ENCODE data around the gene SAA2.
A peak's percentile ranks its signal among the peaks of the same experiment; 100 is the strongest.
"Not testable (repeated sequence)": the region's sequence is repeated elsewhere in the genome, so short reads cannot be mapped to it uniquely, and the experiment has no call there.

SAA2 gene

GRCh38 chr11:18280438-18281045 is 32.1 kb upstream of the SAA2 start:
- no peak for DNase-seq (ENCODE audit: low spot score)
- TF ChIP-seq CTCF (IDR thresholded peaks at IDR 0.05), result no peak
- Histone ChIP-seq H3K4me3 (no peak overlapping the region), H3K27ac (no peak overlapping the region)

- H3K27ac ChIP-seq, result peak overlapping the region in 1 of 2 donors; percentile 34
- no peak for DNase-seq (ENCODE audit: low spot score)
- TF ChIP-seq CTCF (IDR thresholded peaks at IDR 0.05), result no peak
- no peak overlapping the region for H3K4me3 ChIP-seq
Observed at GRCh38 chr11:18277565-18278271, 29.2 kb upstream of the SAA2 start.

GRCh38 chr11:18271206-18271605 is 22.7 kb upstream of the SAA2 start:
- H3K4me3 ChIP-seq, result no peak overlapping the region
- no peak for DNase-seq (ENCODE audit: low spot score)
- H3K27ac ChIP-seq, result no peak overlapping the region
- no peak for TF ChIP-seq CTCF (IDR thresholded peaks at IDR 0.05)

- no peak for DNase-seq (ENCODE audit: low spot score)
- H3K27ac ChIP-seq, result no peak overlapping the region
Observed at GRCh38 chr11:18270102-18270501, 21.6 kb upstream of the SAA2 start.

GRCh38 chr11:18269252-18269651 is 20.8 kb upstream of the SAA2 start:
- H3K4me3 ChIP-seq; H3K27ac ChIP-seq; DNase-seq (ENCODE audit: low spot score): not testable (repeated sequence)

More at GRCh38 chr11:18270102-18270501, 21.6 kb upstream of the SAA2 start:
- no peak overlapping the region for H3K4me3 ChIP-seq
- no peak for TF ChIP-seq CTCF (IDR thresholded peaks at IDR 0.05)

- DNase-seq (ENCODE audit: low spot score); H3K4me3 ChIP-seq; H3K27ac ChIP-seq: not testable (repeated sequence)
Observed at GRCh38 chr11:18267335-18268133, 19.1 kb upstream of the SAA2 start.

- Histone ChIP-seq H3K4me3 (no peak within 1 kb of the TSS), H3K27ac (no peak within 1 kb of the TSS)
- DNase-seq (ENCODE audit: low spot score), result no peak
- TF ChIP-seq CTCF (IDR thresholded peaks at IDR 0.05), result no peak
Observed at GRCh38 chr11:18265949-18266348, 17.5 kb upstream of the SAA2 start, which contains the start of gene SAA1. Gene SAA1 (plus strand): TSS chr11:18266264. CDS start chr11:18266888, 624 bp downstream.

All from coronary artery (tissue), 2 donors.